Keratinocyte (primary cell): Measurements from ENCODE around the gene RBM39.

Experiments used
- EZH2 ChIP-seq: IDR thresholded peaks from one replicate; pipeline ENCODE4 v1.6.1; 2012; ENCODE audit warnings: inconsistent platforms, mild to moderate bottlenecking, low read length, moderate library complexity
- TF ChIP-seq, protein P1 (sequence below), 3 experiments: IDR thresholded peaks in 1 of 3; conservative IDR thresholded peaks in 1 of 3; optimal IDR thresholded peaks in 1 of 3; 2 replicates in 2 of 3; 3 replicates in 1 of 3; pipeline versions ENCODE3 to v1.5.1; 2011; ENCODE audit warnings: low read length in 3 of 3, mild to moderate bottlenecking in 3 of 3, moderate library complexity in 2 of 3, control low read depth in 1 of 3, inconsistent platforms in 1 of 3; ENCODE audit not compliant: insufficient read depth in 2 of 3; ENCODE audit errors: extremely low read depth in 1 of 3

GRCh38 chr20:35695245-35695749 lies 46.8 kb downstream of the RBM39 start:
- TF ChIP-seq, protein P1, sequence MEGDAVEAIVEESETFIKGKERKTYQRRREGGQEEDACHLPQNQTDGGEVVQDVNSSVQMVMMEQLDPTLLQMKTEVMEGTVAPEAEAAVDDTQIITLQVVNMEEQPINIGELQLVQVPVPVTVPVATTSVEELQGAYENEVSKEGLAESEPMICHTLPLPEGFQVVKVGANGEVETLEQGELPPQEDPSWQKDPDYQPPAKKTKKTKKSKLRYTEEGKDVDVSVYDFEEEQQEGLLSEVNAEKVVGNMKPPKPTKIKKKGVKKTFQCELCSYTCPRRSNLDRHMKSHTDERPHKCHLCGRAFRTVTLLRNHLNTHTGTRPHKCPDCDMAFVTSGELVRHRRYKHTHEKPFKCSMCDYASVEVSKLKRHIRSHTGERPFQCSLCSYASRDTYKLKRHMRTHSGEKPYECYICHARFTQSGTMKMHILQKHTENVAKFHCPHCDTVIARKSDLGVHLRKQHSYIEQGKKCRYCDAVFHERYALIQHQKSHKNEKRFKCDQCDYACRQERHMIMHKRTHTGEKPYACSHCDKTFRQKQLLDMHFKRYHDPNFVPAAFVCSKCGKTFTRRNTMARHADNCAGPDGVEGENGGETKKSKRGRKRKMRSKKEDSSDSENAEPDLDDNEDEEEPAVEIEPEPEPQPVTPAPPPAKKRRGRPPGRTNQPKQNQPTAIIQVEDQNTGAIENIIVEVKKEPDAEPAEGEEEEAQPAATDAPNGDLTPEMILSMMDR (optimal IDR thresholded peaks at IDR 0.05 in 1 of 3, IDR thresholded peaks at IDR 0.05 in 1 of 3, conservative IDR thresholded peaks at IDR 0.05 in 1 of 3; ENCODE audit: extremely low read depth in 1 of 3, insufficient read depth in 2 of 3, low read length in 3 of 3), result no peak
- no peak for TF ChIP-seq EZH2
